GM12801 (cell line): ENCODE results near the gene KPNA3.

ENCODE experiments used
- TF ChIP-seq, protein P1 (sequence below): IDR thresholded peaks from one replicate; pipeline ENCODE4 v1.5.1; 2011; ENCODE audit warnings: control low read depth; ENCODE audit not compliant: insufficient read length; ENCODE audit errors: extremely low read depth

The KPNA3 gene

DNA sequence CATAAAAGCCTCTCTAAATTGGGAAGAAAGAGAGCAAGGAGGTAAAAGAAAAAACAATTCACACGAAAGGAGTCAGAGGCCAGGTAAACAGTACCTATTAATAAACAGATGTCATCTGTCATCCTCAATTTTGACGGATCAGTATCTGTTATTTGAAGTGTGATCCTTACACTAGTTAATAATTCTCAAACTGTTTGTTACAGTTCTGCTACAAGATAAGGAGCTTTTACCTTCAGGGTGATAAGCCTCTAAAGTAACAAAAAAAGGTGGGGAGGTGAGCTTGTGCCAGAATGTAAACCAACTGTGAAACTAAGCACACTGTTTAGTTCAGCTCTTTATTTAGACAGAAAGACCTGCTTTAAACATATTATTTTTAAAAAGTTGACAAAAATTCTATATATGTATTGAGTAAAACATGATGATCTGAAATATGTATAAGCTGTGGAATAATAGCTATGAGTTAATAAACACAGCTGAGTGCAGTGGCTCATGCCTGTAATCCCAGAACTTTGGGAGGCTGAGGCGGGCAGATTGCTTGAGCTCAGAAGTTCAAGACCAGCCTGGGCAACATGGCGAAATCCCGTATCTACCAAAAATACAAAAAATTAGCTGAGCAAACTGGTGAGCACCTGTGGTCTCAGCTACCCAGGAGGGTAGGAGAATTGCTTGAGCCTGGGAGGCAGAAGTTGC, 52.8 kb downstream of the KPNA3 start:
- TF ChIP-seq, protein P1, sequence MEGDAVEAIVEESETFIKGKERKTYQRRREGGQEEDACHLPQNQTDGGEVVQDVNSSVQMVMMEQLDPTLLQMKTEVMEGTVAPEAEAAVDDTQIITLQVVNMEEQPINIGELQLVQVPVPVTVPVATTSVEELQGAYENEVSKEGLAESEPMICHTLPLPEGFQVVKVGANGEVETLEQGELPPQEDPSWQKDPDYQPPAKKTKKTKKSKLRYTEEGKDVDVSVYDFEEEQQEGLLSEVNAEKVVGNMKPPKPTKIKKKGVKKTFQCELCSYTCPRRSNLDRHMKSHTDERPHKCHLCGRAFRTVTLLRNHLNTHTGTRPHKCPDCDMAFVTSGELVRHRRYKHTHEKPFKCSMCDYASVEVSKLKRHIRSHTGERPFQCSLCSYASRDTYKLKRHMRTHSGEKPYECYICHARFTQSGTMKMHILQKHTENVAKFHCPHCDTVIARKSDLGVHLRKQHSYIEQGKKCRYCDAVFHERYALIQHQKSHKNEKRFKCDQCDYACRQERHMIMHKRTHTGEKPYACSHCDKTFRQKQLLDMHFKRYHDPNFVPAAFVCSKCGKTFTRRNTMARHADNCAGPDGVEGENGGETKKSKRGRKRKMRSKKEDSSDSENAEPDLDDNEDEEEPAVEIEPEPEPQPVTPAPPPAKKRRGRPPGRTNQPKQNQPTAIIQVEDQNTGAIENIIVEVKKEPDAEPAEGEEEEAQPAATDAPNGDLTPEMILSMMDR: no peak

DNA sequence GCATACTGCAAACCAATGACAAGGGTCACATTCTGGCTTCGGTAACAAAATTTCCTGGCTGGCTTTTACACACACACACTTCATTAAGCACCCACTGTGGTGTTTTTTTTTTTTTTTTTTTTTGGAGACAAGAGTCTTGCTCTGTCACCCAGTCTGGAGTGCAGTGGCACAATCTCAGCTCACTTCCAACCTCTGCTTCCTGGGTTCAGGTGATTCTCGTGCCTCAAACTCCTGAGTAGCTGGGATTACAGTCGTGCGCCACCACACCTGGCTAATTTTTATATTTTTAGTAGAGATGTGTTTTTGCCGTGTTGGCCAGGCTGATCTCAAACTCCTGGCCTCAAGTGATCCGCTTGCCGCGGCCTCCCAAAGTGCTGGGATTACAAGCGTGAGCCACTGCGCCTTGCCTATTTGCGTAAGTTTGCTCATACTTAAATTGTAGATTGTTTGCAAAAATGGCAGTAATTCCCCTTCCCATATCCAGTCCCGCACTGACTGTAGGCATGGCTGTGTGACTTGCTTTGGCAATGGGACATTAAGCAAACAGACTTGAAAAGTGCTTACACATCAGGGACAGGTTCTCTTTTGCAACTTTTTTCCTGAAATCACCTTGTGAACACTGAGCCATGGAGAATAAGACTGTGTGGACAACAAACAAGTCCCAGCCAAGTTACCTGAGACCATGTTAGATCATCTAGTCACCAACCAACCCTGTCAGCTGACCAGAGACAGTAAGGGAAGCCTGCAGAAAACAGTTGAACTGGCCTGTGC, 59.1 kb downstream of the KPNA3 start:
- TF ChIP-seq, protein P1: no peak

DNA sequence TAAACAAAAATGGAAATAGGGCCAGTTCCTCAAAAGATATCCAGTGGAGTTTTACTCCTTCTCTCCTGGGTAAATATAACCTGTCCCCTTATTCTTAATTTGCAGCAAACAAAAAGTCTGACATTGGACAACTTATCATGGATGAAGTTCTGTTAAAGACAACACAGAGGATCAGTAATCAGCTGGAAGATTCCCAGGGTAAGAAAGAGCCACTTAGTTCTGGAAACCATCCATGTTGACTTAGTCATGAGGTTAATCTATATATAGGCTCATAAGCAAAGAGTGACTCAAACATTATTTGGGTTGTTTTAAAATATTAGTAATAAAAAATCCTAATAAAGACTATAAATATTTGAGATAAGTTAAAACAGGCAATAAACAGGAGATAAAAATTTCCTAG, 60.7 kb downstream of the KPNA3 start:
- TF ChIP-seq, protein P1: no peak

DNA sequence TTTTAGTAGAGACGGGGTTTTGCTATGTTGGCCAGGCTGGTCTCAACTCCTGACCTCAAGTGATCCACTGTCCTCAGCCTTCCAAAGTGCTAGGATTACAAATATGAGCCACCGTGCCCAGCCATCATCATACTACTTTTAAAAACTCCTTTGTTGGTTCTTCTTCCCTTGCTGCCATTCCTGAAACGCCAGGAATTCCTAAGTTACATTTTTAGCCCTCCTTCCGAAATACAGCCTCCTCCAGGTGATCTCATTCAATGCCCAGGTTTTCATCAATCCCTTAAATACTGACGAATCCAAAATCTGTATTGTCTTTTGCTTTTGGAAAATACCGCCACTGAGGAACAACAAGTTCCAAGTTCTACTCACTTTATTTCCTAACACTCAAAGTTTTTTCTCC, 75.9 kb downstream of the KPNA3 start:
- TF ChIP-seq, protein P1: no peak

DNA sequence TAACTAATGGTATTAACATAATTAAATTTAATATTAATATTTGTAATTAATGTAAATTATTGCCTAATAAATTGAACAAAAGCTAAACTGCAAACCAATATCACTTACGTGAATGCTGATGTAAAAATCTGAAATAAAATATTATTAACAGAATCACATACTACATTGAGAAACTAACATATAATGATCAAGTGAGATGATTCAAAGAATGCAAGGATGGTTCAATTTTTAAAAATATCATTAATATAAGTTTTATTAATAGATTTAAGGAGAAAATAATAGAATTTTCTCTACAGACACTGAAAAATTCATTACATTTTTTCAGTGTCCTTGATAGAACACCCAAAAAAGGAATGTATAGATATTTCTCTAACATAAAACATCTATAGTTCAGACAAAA, 77.7 kb downstream of the KPNA3 start:
- TF ChIP-seq, protein P1: no peak

DNA sequence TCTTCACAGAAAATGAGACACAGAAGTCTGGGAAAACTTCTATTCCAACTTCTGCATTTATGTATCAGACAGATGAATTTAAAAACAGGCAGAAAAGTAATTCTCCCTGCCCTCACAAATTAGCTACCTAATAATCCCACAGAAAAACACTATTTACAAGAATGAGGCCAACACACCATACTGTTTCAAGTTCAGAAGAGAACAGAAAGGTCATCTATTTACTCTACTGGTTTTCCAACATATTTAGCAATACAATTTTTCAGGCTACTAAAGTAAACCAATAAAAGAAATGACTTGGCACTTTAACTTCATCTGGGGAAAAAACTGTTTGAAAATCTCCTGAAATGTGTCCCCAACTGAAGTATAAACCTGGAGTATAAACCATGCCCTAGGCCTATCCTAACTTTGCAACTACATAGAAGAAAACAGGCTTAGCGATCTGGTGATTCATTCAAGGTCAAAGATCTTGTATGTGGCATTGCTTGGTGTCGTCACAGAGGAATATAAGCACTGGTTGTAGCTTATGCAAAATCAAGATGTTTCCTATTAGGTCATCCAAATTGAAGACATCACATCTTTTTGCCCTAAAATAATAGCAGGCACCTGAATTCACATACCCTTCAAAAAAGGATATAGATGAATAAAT, 81.1 kb downstream of the KPNA3 start:
- TF ChIP-seq, protein P1: no peak

DNA sequence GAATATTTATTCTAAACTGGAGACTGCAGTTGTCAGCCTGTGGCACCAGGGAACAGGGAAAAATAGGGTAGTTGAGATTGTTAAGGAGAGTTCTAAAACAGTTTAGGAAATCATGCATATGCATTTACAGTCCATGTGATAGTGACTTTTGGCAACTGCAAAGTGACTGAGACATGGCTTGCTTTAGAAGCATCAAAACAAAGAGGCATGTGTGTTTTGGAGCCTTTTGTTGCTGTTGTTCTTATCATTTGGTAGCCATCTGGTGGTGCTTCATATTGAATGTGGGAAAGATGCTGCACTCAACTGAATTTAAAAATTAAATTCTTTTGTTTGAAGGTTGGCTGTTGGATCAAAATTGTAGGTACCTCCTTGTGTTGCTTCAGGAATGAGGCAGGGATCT, 91.0 kb downstream of the KPNA3 start:
- TF ChIP-seq, protein P1: no peak
